GM19395 (cell line): ENCODE measurements around the gene FREY1.

Source experiments
- ATAC-seq: cut with Tn5 transposase; IDR thresholded peaks from one replicate; pipeline ENCODE4 v1.9.1; 2021; ENCODE audit warnings: mild to moderate bottlenecking, moderate library complexity; ENCODE audit not compliant: unreplicated experiment

FREY1 gene

DNA sequence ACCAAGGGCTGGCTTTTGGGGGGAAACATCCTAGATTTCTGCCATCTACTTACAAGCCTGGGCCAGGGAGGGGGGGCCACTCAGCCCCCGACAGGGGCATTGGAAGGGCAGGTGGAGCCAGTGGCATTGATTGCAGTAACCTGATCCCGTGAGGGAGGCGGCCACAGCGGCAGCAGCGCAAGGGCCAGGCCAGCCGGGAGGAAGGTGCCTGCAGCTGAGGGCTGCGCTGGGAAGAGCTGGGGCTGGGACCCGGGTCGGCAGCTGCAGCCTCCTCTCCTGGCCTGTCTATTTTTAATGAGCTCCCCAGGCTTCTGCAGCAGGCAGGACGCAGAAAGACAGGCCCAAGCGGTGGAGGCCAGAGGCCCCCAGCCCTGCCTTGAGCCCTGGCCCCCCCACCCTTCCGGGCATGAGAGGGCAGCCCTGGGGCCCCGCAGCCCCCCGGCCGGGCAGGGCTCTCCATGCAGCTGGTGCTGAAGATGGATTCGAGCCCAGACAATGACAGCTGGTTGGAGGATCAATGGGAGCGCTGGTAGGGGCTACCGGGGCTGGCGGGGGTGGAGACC, 10.6 kb downstream of the FREY1 start:
- ATAC-seq: no peak

DNA sequence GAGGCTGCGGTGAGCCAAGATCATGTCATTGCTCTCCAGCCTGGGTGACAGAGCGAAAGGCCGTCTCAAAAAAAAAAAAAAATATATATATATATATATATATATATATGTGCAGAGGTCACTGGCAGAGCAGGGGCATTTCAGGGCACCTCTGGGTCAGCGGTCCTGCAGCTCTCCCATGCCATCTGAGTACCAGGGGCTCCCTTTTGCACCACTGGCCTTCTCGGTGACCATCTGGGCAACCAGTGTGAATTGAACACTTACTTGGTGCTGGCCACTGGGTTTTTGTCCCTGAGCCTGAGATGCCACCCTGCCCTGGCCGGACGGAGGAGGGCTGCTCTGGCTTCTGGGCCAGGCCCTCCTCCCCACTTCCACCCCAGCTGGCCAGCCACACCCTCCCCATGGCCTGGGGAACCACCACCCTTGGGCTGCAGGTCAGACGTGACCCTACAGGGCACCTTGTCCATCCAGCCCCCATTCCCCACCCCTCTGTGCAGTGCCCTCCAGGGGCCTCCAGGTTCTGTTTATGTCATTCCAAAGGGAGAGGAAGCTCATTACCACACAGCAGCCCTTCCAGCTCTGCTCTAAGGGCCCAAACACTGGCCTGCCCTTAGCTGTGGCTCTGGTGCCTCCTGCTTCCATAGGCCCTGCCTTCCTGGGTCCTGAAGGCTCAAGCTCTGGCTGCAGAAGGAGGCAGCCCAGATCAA, 11.4 kb downstream of the FREY1 start:
- ATAC-seq: no peak

DNA sequence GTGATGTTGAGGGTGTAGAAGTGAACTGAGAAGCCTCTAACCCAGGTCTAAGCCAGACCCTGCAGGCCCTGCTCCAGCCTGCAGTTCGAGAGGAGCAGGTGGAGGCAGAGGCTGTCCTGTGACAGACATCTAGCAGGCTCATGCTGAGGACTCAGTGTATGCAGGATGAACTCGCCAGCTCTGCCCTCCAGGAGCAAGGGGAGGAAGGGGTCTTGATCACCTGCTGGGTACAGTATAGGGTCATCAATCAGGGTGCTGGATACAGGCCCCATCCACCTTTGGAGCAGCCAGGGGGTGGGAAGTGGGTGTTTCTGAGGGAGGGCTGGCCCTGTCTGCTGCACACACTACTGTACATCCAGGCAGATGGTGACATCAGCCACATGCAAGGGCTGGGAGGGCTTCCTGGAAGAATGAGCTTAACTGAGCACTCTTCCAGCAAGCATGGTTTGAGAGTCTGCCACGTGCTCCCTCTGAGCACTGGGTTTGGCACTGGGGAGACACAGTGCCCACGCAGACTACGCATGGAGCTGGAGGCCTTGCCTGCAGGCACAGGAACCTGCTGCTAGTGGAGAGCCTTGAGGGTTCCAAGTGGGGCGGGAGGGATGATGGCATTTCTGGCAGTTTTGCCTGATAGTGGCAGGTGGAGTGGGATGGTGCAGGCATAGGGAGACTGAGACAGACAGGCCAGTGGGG, 12.4 kb downstream of the FREY1 start:
- ATAC-seq: no peak

DNA sequence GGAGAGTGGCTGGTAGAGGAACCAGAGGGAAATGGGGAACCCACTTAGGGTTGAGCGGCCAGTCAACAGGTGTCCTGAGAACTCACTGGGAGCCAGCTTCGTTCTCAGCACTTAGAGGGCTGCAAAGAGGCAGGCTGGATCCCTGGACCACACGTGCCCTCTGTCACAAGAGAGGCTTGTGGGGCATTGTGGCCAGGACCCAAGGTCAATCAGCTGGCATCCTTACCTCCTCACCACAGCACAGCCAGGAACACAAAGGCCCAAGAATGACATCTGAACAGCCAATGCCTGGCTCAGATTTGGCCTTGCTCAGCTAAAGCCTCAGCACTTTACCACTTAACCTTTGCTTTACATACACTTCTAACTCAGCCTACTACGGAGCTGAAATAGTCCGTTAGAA, 14.2 kb downstream of the FREY1 start:
- ATAC-seq: no peak

DNA sequence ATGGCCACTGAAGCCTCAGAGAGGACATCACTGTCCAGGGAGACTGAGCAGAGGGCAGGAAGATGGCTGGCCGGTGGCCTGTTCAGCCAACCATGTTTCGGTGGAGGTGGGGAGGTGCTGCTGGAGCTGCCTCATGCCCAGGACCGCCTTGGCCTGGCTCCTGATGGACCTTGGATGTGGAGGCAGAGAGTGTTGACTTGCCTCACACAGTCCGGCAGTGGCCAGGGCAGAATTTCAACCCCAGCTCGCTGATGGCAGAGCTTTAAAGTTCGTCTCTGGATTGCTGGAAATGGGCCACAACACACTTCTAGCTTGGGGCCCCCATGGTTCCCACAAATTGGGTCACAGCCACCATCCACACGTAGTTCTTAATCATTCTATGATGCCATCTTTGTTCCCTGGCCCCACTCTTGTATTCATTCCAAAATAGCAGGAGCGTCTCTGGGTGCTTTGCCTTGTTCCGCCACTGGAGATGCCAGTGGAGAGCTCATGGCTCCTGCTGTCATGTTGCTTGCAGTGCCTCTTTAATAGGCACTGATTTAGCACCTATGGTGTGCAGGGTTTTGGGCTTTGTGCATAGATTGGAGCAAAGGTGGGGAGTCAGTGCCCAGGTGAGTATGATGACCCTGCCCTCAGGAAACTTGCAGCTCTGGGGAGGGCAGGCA, 16.1 kb downstream of the FREY1 start:
- no peak for ATAC-seq

DNA sequence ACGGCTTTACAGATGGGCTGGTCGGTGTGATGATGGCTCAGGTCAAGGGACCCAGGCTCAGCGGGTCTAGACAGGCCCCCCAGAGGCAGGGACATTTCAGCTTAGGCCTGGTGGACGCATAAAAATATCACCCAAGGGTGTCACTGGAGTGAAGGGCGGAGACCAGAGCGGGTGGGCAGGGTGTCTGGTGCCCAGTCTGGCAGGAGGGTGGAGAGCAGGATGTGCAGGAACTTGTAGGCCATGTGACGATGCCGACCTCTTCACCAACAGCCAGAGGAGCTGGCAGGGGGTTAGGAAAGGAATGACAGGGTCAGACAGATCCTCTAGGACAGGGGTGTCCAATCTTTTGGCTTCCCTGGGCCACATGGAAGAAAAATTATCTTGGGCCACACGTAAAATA, 17.1 kb downstream of the FREY1 start:
- ATAC-seq: no peak

DNA sequence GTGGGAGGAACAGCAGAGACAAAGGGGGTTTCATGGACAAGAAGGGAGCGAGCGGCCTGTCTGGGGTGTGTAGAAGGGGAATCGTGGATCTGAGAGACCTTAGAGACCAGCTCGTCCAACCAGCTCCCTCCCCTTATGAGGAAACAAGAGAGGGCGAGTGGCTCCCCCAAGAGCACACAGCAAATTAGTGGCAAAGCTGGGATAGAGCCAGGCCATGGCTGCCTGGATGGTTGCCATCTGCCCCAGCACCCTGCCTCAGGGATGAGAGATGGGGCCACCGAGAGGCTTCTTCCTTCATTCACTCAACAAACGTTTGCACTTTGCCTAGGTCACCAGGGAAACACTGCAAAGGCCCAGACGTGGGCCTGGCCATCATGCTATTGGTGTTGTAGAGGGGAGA, 17.5 kb downstream of the FREY1 start:
- ATAC-seq: no peak

DNA sequence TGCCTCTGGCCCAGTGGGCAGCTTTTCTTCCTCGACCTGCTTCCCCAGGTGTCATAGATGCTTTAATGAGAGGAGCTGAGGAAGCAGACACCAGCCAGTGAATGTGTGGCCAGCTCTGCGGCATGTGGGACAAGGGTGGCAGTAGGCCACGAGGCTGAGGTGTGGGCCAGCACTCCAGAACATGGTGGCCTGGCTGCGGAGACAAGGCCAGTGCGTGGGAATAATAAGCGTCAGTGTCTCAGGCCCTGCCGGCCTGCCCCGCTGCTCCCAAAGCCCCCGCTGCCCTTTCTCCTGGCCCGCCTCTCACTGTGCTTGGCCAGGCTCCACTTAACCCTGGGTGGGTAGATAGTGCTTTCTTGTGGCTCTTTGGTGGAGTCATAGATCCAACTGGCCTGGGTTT, 19.5 kb downstream of the FREY1 start:
- ATAC-seq: no peak

DNA sequence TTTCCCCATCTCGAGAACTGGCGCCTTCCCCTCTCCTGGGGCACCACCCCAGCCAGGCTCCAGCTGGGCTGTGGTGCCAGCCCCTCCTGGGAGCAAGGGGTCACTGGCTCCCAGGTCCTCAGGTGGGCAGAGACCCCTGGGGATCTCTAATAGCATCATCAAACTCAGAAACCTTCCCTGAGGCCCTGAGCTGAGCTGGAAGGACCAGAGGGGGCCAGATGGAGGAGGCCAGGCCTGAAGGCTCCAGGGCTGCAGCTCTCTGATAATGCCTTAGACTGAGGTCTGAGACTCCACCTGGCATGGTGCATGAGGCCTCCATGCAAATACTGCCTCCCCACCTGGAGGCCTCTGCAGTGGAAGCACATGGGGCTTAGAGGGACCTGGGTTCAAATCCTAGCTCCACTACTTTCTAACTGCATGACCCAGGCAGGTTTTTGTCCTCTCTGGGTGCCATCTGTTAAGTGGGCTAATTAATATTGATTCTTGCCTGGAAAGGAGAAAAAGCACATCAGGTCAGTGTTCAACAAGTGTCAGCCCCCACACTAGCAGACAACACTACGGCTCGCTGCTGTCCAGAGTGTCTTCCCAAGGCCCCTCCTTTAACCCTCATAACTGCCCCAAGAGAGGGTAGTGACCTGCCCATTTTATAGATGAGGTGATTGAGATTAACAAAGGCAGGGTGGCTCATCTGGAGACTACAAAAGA, 20.1 kb downstream of the FREY1 start:
- ATAC-seq: no peak

DNA sequence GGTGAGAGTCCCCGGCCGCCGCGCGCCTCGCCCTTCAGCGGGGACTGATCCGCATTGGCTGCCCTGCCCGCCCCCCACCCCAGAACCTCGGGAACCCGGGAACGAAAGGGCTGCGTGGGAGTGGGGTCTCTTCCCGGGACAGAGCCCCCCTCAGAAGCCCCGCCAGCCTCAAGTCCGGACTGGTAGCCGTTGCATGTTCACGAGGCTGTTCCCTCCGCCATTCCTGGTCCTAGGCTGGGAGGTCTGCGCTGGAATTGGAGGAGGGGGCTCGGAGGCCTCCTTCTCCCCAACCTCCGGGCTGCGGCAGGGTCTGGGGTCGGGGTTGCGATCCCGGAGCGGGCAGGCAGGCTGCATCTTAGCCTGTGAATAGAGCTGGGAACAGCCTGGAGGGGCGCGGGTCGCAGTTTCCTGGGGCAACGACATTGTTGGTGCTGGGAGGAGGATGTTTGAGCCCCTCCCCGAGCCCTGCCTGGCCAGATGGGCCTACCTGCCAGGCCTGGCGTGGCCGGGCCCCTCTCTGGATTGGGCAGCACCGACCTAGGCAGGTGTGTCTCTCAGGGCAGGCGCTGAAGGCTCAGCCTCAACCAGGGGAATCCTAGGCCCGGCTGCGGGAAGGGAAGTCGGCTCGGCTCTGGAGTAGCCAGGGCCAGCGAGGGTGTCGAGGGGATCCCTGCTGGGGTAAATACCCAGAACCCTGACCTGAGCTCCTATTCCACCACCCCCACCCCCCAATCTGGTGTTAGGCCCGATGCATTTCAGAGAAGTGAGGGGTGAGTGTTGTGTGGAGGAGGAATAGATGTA, 20.9 kb downstream of the FREY1 start:
- ATAC-seq: no peak

DNA sequence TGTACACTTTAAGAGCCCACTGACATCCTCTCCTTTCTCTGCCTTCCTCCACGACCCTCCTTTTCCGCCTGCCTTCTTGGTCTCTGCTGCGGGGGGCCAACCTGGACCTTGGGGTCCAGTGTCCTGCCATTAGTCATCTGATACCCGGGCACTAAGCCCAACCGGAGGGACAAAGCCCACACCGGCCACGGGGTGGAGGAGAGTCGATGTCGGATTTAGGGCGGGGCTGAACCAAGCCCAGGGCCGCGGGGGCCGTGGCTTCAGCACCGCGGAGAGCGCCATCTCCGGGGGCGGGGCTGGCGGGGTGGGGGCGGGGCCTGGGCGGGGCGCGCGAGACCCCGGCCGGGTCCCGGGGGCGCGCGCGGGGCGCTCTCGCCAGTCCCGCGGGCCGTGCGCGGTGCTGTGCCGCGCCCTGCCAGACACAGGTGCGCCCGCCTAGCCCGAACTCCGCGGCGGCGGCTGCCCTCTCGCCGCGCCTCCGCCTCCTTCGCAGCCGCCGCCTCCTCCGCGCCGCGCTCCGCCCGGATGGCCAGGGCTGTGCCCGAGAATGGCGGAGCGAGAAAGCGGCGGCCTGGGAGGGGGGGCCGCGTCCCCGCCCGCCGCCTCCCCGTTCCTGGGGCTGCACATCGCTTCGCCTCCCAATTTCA, 21.7 kb downstream of the FREY1 start, which contains the start of gene MAPK8IP1:
Gene MAPK8IP1 (plus strand): TSS at position 378 of the 647 bp plus-strand sequence. CDS start 170 bp downstream, at position 548.
- peak; percentile 60 for ATAC-seq

DNA sequence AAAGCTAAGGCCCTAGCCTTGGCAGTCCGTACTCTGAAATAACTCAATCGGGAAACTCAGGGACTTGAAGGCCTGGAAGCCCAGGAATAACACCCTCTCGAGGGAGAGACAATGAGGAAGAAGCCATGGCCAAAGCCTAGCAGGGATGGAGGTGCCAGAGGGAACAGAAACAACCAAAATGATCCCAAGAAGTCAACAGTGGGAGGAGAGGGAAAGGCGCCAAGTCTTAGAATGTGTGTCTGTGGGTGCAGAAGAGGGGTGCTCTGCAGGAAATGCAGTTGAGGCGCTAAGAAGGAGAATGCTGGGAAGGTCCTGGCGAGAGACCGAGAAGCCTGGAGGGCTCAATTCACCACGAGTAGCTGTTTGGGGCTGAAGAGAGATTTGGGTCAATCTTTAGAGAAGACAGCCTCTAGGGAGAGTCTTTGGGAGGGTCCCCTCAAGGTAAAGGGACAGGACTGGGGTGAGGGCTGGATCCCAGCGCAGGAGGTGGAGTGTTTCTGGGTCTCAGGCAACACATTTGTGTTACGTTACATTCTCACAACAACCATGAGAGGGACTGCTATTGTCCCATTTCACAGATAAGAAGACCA, 22.4 kb downstream of the FREY1 start:
- no peak for ATAC-seq

DNA sequence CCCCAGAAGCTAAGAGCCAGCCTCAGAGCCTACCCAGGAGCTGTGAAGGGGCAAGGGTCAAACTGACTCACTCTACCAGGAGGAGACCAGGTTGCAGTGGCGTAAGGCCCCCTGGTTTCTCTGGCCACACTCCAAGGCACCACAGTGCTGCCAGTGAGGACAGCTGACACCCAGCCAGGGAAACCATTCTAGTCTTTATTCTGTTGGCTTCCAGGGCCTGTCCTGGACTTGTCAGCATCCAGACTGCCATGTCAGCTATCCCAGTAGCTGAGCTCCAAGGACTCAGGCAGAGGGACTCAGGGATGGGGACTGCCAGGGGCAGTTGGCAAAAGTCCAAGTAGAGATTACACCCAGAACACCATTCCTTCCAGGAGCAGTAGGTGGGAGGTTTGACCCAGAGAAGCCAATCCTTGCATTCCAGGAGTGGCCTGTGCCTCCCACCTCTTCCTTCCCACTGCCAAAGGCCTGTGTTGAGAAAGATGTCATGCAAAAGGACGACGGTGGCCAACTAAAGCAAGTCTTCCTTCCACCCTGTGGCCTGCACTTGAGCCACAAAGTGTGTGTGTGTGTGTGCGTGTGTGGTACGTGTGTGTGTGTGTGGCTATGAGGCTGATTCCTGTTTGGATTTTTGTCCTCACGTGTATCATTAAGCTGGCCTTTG, 25.2 kb downstream of the FREY1 start:
- no peak for ATAC-seq

DNA sequence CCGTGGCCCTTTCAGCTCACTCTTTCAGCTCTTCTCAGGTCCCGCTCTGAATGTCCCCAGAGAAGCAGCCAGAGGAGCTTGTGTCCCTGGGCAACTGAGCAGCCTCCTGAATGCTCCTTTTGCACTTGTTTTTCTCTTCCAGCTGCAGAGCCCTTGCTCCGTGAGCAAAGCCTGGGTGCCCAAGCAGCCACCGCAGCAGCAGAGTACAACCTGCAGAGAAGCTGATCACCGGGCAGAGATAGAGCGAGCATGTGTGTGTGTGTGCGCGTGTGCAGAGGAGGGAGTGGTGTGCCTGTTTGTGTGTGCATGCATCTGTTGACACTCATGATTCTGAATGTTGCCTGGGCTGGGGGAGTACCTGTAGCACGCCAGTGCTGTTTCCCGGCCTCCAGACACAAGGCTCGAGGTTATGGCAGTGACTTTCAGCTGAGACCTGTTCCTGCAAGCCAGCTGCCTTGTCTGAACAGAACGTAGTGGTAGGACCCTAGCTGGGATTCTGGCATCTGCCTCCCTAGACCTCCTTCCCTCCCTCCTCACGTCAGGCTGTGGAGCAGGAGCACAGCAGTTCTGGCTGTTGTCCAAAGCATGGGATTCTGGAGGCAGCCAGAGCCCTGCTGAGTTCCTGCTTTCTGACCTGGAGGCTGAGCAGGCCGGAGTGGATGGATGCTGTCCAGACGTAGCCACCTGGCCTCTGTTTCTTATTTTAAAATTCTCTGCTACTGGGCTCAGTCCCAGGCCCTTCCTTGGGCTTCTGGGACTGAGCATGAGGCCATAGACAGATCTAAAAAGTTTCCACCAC, 26.1 kb downstream of the FREY1 start:
- ATAC-seq: no peak

DNA sequence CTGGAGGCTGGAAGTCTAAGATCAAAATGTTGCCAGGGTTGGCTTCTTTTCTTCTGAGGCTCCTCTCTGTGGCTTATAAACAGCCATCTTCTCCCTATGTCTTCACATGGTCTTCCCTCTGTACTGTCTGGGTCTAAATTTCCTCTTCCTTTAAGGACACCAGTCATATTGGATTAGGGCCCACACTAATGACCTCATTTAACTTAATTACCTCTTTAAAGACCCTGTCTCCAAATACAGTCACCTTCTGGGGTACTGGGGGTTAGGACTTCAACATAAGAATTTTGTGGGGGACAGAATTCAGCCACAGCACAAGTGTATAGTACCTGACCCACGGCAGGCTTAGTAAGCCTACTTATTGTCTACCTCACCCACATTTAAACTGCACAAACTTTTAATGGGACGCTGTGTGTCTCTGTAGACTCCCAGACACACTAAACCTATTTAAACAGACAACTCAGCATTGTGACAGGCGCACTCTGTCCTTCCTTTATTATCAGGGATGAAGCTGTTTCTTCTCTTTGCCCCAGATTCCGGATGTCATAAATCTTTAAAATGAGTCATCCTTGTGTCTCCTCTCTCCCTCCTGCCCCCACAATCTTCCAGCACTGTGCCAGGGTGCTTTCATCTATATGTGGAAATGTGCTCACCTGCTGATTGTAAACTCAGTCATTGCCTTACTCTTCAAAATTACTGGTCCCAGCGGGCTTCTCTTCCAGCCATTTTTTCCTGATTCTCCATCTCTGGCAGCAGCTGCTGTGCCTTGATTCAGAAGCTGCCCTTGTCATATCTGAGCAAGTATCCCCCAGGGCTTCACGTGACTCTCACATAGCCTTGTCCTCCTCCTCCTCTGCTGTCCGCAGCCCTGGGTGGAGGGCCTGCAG, 27.0 kb downstream of the FREY1 start:
- ATAC-seq: no peak

DNA sequence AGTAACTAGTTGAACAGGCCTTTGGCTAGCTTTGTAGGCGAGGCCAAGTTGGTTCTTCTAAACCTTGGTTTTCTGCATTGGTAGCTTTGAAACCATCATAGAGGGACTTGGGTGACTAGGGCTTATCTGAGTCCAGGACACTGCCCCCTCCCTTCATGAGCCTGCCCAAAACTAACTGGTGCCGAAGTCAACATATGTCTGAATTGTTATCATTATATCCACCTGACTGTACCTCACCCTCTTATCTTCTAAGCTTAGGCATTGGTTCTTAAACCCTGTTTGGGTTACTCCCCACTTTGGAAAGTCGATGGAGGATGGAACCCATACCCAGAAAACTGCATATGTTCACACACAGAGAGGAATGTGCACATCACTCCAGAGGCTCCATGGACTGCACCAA, 29.2 kb downstream of the FREY1 start:
- no peak for ATAC-seq

DNA sequence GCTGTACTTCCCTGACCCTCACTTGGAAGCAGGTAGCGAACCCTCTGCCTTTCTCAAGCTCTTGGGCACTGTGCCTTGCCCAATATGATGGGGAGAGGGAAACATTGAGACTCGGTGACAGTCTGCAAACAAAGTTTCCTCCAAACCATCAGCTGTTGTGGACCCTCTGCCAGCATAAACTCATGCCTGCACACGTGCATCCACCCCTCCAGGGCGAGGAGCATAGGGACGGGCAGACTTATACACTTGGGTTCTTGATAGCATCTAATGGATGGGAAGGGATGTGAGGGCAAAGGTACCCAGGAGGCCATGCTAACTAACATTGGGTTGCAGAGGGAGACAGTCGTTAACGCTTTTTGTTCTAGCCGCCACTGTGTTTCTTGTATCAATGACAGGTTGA, 29.9 kb downstream of the FREY1 start:
- ATAC-seq: no peak
